HFFc6 (cell line): ENCODE results near the gene ARL6IP4. TPM values are rescaled to one million over a fixed set of nuclear protein-coding genes. Genes with fewer than 3 reads are reported as not detected.

Source experiments
- DNase-seq: peaks from one replicate; pipeline ENCODE4 v3.0.0-alpha.2; 2018
- H3K27ac Mint-ChIP-seq: 2 replicates; pipeline ENCODE4 v1.8.0; 2020; ENCODE audit warnings: mild to moderate bottlenecking, mixed read lengths
- H3K27me3 Mint-ChIP-seq: 2 replicates; pipeline ENCODE4 v1.8.0; 2021; ENCODE audit warnings: mild to moderate bottlenecking, moderate library complexity, mixed read lengths; ENCODE audit not compliant: insufficient read depth
- H3K36me3 Mint-ChIP-seq: 2 replicates; pipeline ENCODE4 v1.8.0; 2021; ENCODE audit warnings: low read depth, mixed read lengths
- H3K4me1 Mint-ChIP-seq: 2 replicates; pipeline ENCODE4 v1.8.0; 2020; ENCODE audit warnings: low read depth, mixed read lengths
- H3K4me3 Mint-ChIP-seq: 2 replicates; pipeline ENCODE4 v1.8.0; 2020; ENCODE audit warnings: mild to moderate bottlenecking, moderate library complexity, mixed read lengths
- H3K9me3 Mint-ChIP-seq: 2 replicates; pipeline ENCODE4 v1.8.0; 2020; ENCODE audit warnings: mild to moderate bottlenecking, mixed read lengths
- total RNA-seq, 6 experiments: library from RNA; stranded (reverse); fragmentation: NEBNext Ultra II Directional; extraction: Animal tissue kit (Norgen Biotek cat#: 25700); gene quantifications; 2 replicates in 1 of 6; 3 replicates in 5 of 6; pipeline ENCODE4 v1.2.3, GENCODE V29; 2021
- TF ChIP-seq, protein P1 (sequence below): fragments of 200-600 bp; sonication (generic); IDR thresholded peaks from 2 replicates; pipeline ENCODE4 v1.5.0; 2021; ENCODE audit warnings: antibody characterized with exemption, mild to moderate bottlenecking

Gene ARL6IP4
- total RNA-seq, 6 experiments from 2014 or later = 128 to 180 (median 149) TPM

DNA sequence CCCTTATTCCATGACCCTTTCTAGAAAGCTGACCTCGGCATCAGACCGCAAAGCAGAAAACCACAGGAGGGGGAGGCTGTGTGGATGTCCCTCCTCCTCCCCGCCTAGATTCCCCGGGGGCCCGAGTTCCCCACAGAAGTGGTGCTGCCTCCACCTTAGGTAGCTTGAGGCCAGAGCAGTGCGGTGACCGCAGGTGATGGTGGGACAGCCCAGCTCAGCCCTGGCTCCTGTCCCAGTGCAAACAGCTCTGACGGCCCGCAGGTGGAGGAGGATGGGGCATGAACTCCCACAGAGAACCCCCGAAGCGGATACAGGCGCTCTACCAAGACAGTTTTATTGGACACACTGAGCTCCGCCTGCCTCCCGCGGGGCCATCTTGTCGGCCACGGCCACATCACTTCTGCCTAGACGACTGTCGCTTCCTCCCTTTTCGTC lies 19.5 kb downstream of the ARL6IP4 start:
- no peak for DNase-seq
- no peak overlapping the region for H3K27ac Mint-ChIP-seq
- H3K36me3 Mint-ChIP-seq = no peaks in the 10 kb centered on the region
- no peaks in the 10 kb centered on the region for H3K4me1 Mint-ChIP-seq
- H3K4me3 Mint-ChIP-seq = no peak overlapping the region
- peaks cover 10% of the 10 kb centered on the region for H3K27me3 Mint-ChIP-seq
- H3K9me3 Mint-ChIP-seq = no peaks in the 10 kb centered on the region
- TF ChIP-seq, protein P1, sequence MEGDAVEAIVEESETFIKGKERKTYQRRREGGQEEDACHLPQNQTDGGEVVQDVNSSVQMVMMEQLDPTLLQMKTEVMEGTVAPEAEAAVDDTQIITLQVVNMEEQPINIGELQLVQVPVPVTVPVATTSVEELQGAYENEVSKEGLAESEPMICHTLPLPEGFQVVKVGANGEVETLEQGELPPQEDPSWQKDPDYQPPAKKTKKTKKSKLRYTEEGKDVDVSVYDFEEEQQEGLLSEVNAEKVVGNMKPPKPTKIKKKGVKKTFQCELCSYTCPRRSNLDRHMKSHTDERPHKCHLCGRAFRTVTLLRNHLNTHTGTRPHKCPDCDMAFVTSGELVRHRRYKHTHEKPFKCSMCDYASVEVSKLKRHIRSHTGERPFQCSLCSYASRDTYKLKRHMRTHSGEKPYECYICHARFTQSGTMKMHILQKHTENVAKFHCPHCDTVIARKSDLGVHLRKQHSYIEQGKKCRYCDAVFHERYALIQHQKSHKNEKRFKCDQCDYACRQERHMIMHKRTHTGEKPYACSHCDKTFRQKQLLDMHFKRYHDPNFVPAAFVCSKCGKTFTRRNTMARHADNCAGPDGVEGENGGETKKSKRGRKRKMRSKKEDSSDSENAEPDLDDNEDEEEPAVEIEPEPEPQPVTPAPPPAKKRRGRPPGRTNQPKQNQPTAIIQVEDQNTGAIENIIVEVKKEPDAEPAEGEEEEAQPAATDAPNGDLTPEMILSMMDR = no peak

DNA sequence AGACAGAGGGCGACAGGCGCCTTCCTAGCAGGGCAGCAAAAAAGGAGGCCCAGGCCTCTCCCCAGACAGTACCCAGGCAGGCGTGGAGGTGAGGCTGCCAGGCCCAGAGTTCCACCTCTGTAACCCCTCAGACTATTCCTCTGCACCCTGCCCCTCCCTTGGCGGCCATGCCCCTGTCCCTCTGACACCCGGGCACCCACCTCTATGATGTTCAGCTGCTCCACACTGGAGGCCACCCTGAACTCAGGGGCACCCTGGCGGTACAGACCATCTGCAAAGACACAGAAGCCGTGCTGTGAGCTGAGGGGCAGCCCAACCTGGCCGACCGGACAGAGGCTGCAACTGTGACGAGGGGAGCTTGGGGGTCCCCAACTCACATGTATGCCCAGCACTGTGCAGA lies 20.1 kb downstream of the ARL6IP4 start:
- no peak overlapping the region for H3K27ac Mint-ChIP-seq
- no peaks in the 10 kb centered on the region for H3K9me3 Mint-ChIP-seq
- no peak overlapping the region for H3K4me3 Mint-ChIP-seq
- H3K4me1 Mint-ChIP-seq = no peaks in the 10 kb centered on the region
- TF ChIP-seq, protein P1 = no peak
- H3K36me3 Mint-ChIP-seq = no peaks in the 10 kb centered on the region
- peaks cover 10% of the 10 kb centered on the region for H3K27me3 Mint-ChIP-seq
- DNase-seq = no peak

DNA sequence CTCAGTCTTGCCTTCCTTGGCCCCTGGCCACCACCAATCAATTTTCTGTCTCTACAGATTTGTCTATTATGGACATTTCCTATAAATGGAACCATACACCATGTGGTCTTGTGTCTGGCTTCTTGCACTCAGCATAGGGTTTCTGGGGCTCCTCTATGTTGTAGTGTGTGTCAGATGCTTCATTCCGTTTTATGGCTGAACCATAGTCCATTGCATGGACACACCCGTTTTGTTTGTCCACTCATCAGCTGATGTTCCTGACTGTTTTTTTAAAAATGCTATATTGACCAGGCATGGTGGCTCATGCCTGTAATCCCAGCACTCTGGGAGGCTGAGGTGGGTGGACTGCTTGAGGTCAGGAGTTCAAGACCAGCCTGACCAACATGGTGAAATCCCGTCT lies 21.0 kb downstream of the ARL6IP4 start:
- Mint-ChIP-seq H3K27me3 (peaks cover 8% of the 10 kb centered on the region), H3K4me1 (peaks cover under 1% of the 10 kb centered on the region; the same call in 1 of the 2 replicates), H3K36me3 (no peaks in the 10 kb centered on the region)

DNA sequence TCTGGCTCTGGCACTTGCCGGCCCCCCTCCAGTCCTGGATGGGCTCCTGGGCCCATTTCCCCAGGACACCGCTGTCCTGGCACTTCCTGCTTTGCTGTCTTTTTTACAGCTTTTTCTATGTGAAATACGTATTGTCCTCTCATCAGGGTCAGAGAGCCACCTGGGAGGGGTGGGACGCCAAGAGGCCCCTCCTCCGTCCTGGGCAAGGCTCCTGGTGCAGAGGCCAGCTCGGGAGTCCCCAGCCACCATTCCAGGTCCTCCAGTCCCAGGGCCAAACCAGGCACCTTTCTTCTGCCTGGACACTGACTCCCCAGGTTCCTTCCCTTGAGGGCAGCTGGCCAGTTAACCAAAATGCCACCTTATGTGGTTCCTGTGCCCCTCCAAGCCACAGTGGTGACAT lies 22.8 kb downstream of the ARL6IP4 start:
- Mint-ChIP-seq H3K9me3 (no peaks in the 10 kb centered on the region), H3K27ac (no peak overlapping the region), H3K27me3 (peaks cover 8% of the 10 kb centered on the region), H3K4me3 (no peak overlapping the region), H3K36me3 (no peaks in the 10 kb centered on the region), H3K4me1 (peaks cover 12% of the 10 kb centered on the region)
- TF ChIP-seq, protein P1 = no peak
- no peak for DNase-seq

More for the DNA sequence above, 21.0 kb downstream of the ARL6IP4 start:
- no peak for DNase-seq
- TF ChIP-seq, protein P1 = no peak
- Mint-ChIP-seq H3K27ac (no peak overlapping the region), H3K4me3 (no peak overlapping the region), H3K9me3 (no peaks in the 10 kb centered on the region)

DNA sequence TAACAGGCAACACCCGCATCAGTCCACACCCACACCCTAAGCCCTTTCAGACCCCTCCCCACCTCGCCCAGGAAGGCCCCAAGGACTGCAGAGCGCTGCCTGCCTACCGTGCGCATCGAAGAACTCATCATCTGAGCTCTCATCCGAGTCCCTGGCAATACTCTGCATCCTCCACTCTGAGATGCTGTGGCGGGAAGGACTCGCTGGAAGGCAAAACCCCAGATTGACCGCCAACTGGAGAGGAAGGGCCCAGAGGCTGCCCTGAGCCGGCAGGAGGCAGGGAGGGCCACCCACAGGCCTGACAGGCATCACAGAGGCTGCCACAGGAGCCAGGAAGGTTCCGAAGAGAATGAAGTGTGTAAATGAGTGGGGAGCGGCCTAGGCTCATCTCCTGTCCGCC lies 23.8 kb downstream of the ARL6IP4 start:
- Mint-ChIP-seq H3K4me1 (peaks cover 12% of the 10 kb centered on the region), H3K4me3 (no peak overlapping the region), H3K36me3 (no peaks in the 10 kb centered on the region), H3K27me3 (peaks cover 8% of the 10 kb centered on the region), H3K27ac (no peak overlapping the region), H3K9me3 (no peaks in the 10 kb centered on the region)
- no peak for DNase-seq
- TF ChIP-seq, protein P1 = no peak
